ENCODE measurements around the gene DBF4. TPM values are rescaled to one million over a fixed set of nuclear protein-coding genes. Genes with fewer than 3 reads are reported as not detected.
A peak's percentile ranks its signal among the peaks of the same experiment; 100 is the strongest.

Gene DBF4
- total and polyA plus RNA-seq, 10 of the 15 experiments (the other 5 are each of a cell fraction or from before 2014, with no cell fraction given): 29.3 to 89.8 (median 62.4) TPM

DNA sequence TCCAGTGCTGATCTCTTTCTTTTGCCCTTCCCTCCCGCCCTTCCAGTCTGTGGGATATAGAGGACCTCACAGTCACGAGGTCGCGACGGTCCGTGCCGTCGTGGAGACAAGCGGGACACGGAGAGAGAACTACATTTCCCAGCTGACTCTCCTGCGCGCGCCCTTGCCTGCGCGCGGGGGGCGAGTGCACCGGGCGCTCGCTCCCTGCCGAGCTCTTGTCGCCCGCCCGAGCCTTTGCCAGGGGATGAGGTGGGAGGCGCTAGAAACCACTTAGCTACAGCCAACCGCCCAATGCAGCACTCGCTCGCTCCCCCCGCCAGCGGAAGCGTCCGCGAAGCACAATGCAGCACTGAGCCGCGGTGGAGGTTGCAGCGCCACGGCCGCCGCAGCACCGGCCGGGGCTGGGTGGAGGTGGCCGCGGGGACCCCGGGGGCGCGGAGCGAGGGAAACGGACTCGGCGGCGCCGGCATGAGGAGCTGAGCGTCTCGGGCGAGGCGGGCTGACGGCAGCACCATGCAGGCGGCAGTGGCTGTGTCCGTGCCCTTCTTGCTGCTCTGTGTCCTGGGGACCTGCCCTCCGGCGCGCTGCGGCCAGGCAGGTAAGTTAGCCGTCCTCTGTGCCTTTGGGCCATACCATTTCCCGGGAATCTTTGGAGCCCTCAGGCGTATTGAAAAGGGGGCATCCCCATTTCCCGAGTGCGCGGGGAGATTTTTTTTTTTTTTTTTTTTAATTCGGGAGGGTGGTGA, 57.8 kb downstream of the DBF4 start, which contains the start of gene ADAM22 (continued):
- TF ChIP-seq, protein P1, sequence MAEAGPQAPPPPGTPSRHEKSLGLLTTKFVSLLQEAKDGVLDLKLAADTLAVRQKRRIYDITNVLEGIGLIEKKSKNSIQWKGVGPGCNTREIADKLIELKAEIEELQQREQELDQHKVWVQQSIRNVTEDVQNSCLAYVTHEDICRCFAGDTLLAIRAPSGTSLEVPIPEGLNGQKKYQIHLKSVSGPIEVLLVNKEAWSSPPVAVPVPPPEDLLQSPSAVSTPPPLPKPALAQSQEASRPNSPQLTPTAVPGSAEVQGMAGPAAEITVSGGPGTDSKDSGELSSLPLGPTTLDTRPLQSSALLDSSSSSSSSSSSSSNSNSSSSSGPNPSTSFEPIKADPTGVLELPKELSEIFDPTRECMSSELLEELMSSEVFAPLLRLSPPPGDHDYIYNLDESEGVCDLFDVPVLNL (IDR thresholded peaks at IDR 0.05; ENCODE audit: low read depth, low read length): no peak
- TF ChIP-seq, protein P2, sequence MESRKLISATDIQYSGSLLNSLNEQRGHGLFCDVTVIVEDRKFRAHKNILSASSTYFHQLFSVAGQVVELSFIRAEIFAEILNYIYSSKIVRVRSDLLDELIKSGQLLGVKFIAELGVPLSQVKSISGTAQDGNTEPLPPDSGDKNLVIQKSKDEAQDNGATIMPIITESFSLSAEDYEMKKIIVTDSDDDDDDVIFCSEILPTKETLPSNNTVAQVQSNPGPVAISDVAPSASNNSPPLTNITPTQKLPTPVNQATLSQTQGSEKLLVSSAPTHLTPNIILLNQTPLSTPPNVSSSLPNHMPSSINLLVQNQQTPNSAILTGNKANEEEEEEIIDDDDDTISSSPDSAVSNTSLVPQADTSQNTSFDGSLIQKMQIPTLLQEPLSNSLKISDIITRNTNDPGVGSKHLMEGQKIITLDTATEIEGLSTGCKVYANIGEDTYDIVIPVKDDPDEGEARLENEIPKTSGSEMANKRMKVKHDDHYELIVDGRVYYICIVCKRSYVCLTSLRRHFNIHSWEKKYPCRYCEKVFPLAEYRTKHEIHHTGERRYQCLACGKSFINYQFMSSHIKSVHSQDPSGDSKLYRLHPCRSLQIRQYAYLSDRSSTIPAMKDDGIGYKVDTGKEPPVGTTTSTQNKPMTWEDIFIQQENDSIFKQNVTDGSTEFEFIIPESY (IDR thresholded peaks at IDR 0.05): no peak
- TF ChIP-seq LARP7 (IDR thresholded peaks at IDR 0.05) (peak; percentile 92), KDM1A (IDR thresholded peaks at IDR 0.05; ENCODE audit: borderline replicate concordance) (no peak), KLF5 (IDR thresholded peaks at IDR 0.05; ENCODE audit: partially characterized antibody) (no peak), FOXK2 (IDR thresholded peaks at IDR 0.05) (no peak), PAX5 (IDR thresholded peaks at IDR 0.05; ENCODE audit: borderline replicate concordance, low read depth, low read length) (no peak), POLR2A (IDR thresholded peaks at IDR 0.05; ENCODE audit: low read depth, low read length) (peak; percentile 97), ZNF274 (IDR thresholded peaks at IDR 0.05; ENCODE audit: insufficient read depth, insufficient read length) (no peak), CHD1 (IDR thresholded peaks at IDR 0.05; ENCODE audit: low read depth, low read length) (no peak)
- TF ChIP-seq, protein P3, sequence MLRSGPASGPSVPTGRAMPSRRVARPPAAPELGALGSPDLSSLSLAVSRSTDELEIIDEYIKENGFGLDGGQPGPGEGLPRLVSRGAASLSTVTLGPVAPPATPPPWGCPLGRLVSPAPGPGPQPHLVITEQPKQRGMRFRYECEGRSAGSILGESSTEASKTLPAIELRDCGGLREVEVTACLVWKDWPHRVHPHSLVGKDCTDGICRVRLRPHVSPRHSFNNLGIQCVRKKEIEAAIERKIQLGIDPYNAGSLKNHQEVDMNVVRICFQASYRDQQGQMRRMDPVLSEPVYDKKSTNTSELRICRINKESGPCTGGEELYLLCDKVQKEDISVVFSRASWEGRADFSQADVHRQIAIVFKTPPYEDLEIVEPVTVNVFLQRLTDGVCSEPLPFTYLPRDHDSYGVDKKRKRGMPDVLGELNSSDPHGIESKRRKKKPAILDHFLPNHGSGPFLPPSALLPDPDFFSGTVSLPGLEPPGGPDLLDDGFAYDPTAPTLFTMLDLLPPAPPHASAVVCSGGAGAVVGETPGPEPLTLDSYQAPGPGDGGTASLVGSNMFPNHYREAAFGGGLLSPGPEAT (IDR thresholded peaks at IDR 0.05; ENCODE audit: low read depth): no peak
- TF ChIP-seq, protein P4, sequence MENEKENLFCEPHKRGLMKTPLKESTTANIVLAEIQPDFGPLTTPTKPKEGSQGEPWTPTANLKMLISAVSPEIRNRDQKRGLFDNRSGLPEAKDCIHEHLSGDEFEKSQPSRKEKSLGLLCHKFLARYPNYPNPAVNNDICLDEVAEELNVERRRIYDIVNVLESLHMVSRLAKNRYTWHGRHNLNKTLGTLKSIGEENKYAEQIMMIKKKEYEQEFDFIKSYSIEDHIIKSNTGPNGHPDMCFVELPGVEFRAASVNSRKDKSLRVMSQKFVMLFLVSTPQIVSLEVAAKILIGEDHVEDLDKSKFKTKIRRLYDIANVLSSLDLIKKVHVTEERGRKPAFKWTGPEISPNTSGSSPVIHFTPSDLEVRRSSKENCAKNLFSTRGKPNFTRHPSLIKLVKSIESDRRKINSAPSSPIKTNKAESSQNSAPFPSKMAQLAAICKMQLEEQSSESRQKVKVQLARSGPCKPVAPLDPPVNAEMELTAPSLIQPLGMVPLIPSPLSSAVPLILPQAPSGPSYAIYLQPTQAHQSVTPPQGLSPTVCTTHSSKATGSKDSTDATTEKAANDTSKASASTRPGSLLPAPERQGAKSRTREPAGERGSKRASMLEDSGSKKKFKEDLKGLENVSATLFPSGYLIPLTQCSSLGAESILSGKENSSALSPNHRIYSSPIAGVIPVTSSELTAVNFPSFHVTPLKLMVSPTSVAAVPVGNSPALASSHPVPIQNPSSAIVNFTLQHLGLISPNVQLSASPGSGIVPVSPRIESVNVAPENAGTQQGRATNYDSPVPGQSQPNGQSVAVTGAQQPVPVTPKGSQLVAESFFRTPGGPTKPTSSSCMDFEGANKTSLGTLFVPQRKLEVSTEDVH (IDR thresholded peaks at IDR 0.05; ENCODE audit: low read depth, partially characterized antibody): no peak
- TF ChIP-seq, protein P5, sequence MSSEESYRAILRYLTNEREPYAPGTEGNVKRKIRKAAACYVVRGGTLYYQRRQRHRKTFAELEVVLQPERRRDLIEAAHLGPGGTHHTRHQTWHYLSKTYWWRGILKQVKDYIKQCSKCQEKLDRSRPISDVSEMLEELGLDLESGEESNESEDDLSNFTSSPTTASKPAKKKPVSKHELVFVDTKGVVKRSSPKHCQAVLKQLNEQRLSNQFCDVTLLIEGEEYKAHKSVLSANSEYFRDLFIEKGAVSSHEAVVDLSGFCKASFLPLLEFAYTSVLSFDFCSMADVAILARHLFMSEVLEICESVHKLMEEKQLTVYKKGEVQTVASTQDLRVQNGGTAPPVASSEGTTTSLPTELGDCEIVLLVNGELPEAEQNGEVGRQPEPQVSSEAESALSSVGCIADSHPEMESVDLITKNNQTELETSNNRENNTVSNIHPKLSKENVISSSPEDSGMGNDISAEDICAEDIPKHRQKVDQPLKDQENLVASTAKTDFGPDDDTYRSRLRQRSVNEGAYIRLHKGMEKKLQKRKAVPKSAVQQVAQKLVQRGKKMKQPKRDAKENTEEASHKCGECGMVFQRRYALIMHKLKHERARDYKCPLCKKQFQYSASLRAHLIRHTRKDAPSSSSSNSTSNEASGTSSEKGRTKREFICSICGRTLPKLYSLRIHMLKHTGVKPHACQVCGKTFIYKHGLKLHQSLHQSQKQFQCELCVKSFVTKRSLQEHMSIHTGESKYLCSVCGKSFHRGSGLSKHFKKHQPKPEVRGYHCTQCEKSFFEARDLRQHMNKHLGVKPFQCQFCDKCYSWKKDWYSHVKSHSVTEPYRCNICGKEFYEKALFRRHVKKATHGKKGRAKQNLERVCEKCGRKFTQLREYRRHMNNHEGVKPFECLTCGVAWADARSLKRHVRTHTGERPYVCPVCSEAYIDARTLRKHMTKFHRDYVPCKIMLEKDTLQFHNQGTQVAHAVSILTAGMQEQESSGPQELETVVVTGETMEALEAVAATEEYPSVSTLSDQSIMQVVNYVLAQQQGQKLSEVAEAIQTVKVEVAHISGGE (CRISPR knock-in tag; IDR thresholded peaks at IDR 0.05): no peak
- TF ChIP-seq, protein P6, sequence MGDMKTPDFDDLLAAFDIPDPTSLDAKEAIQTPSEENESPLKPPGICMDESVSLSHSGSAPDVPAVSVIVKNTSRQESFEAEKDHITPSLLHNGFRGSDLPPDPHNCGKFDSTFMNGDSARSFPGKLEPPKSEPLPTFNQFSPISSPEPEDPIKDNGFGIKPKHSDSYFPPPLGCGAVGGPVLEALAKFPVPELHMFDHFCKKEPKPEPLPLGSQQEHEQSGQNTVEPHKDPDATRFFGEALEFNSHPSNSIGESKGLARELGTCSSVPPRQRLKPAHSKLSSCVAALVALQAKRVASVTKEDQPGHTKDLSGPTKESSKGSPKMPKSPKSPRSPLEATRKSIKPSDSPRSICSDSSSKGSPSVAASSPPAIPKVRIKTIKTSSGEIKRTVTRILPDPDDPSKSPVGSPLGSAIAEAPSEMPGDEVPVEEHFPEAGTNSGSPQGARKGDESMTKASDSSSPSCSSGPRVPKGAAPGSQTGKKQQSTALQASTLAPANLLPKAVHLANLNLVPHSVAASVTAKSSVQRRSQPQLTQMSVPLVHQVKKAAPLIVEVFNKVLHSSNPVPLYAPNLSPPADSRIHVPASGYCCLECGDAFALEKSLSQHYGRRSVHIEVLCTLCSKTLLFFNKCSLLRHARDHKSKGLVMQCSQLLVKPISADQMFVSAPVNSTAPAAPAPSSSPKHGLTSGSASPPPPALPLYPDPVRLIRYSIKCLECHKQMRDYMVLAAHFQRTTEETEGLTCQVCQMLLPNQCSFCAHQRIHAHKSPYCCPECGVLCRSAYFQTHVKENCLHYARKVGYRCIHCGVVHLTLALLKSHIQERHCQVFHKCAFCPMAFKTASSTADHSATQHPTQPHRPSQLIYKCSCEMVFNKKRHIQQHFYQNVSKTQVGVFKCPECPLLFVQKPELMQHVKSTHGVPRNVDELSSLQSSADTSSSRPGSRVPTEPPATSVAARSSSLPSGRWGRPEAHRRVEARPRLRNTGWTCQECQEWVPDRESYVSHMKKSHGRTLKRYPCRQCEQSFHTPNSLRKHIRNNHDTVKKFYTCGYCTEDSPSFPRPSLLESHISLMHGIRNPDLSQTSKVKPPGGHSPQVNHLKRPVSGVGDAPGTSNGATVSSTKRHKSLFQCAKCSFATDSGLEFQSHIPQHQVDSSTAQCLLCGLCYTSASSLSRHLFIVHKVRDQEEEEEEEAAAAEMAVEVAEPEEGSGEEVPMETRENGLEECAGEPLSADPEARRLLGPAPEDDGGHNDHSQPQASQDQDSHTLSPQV (IDR thresholded peaks at IDR 0.05): no peak

Data from GM12878 (cell line).